GM11168 (cell line): ENCODE data around the gene PPP1R11.
"Not testable (repeated sequence)": the region's sequence is repeated elsewhere in the genome, so short reads cannot be mapped to it uniquely, and the experiment has no call there.

Experiments used
- in situ Hi-C: fragments of 300-500 bp; cut with MboI; formaldehyde crosslinking; loops from one replicate; pipeline ENCODE4 v1.12.0; 2022; ENCODE audit warnings: low sequenced_read_pairs; ENCODE audit not compliant: unreplicated experiment

Gene PPP1R11

DNA sequence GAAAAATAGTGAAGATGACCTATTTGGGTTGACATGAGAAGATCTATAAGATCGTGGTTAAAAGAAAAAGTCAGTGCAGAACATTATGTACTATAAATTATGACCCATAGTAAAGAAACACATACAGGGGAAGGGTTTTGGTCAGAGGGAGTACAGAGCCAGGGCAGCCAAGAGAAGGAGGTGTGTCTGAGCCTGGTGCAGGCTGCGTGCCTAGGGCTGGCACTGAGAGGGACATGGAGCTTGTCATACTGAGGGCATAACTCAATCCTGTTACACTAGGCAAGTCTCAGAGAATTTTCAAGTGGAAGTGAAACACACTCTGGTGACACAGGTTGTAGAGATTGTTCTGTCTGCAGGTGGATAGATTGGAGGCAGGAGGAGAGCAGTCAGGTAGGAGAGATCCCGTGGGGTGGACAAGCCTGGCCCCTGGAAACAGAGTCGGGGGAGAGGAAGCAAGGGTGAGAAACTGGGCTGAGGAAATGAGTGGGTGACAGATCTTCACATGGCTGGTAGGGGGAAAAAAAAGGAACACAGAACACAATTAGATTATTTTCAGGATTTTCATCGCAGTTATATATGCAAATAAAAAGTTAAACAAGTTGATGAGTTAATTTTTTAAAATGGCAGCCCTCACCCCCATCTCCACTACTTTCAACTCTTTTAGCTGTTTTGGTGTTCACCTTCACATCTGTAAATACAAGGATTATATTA, 27.1 kb downstream of the PPP1R11 start:
- in situ Hi-C loops, result no loop called here

DNA sequence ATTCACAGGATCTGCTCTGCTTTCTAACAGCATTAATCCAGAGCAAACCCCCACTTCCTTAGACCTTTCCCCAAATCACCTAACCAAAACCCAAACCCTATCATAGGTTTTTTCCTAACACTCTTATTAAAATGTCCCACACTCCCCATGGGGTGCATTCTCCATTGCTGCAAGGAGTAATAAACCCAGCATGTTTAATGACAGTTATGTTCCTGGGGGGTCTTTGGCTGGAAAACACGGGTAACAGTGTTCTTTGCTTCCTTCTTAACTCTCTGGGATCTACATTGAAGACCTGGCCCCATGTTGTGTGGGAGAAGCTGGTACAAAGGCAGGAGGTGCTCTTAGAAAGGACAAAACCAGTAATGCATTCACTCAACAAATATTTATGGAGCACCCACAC, 29.8 kb downstream of the PPP1R11 start:
- in situ Hi-C loops, result no loop called here

DNA sequence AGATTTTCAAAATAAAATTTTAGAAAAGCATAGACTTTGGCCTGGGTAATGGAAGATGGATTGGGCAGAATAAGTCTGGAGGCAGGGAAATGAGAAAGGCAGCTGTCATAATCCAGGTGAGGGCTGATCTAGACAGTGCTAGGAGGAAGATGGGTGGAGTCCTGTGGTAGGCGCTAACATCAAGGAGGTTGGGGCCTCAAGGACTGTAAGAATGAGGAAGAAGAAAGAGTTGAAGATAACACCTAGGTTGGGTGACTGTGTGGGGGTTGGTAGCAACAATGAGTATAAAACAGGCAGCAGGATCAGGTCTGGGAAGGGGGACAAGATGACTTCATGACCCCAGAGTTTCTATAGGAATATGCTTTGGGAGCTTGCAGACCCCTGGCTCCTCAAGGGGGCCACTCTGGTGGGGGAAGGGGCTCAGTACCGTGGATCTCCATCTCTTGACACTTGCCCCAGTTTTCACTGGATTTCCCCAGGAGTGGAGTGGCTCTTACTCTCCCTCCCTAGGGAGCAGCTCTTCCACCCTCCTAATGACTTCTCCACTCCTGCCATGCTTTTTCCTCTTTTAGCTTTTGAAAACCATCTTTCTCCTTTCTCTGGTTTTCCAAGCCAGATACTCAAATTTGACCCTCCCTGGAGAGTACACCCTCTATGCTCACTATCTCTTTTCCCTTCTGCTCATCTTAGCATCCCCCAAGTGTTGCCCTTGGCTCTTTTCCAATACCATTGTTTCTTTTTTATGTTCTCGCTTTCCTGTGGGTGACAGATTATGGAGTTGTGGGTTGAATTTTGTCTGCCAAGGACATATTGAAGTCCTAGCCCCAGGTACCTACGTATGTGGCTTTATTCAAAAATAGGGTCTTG, 31.1 kb downstream of the PPP1R11 start:
- in situ Hi-C loops, result no loop called here

GRCh38 chr6:30100154-30100553, 33.2 kb downstream of the PPP1R11 start:
- in situ Hi-C loops, result loop anchor here (5.0 kb wide), 1 partner anchor 62 kb away; the partner anchor contains the start of genes TRIM10 and TRIM15

- in situ Hi-C loops, result loop anchor here (5.0 kb wide), 1 partner anchor 61 kb away; the partner anchor contains the start of genes TRIM10 and TRIM15
Observed at GRCh38 chr6:30100585-30101443, 33.8 kb downstream of the PPP1R11 start.

GRCh38 chr6:30101444-30102413, 34.7 kb downstream of the PPP1R11 start:
- in situ Hi-C loops, result loop anchor here (5.0 kb wide), 1 partner anchor 61 kb away; the partner anchor contains the start of genes TRIM10 and TRIM15

DNA sequence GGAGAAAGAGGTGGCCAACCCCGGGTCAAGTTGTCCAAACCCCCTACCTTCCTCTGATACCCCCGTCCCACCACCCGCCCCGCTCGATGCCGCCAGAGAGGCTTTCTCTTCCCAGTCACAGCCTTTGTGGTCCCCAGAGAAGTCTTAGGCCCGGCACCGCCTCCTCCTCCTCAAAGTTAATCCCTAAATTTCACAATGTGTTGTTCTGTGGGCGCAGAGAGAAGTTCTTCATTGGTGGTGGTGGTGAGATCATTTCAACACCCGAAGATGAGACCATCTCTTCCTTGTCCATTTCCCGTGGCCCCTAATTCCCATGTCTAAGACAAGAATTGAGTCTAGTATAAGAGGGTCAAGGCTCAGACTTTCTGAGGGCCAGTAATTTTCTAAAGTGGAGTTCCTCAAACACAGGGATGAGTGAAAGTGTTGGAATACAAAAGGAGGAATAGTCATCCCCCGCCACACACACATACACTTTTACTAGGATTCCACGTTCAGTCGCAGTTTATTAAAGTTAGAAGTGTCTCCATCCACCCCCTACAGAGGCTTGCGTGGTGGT, 35.5 kb downstream of the PPP1R11 start:
- in situ Hi-C loops, result loop anchor here (5.0 kb wide), 1 partner anchor 60 kb away; the partner anchor contains the start of genes TRIM10 and TRIM15

DNA sequence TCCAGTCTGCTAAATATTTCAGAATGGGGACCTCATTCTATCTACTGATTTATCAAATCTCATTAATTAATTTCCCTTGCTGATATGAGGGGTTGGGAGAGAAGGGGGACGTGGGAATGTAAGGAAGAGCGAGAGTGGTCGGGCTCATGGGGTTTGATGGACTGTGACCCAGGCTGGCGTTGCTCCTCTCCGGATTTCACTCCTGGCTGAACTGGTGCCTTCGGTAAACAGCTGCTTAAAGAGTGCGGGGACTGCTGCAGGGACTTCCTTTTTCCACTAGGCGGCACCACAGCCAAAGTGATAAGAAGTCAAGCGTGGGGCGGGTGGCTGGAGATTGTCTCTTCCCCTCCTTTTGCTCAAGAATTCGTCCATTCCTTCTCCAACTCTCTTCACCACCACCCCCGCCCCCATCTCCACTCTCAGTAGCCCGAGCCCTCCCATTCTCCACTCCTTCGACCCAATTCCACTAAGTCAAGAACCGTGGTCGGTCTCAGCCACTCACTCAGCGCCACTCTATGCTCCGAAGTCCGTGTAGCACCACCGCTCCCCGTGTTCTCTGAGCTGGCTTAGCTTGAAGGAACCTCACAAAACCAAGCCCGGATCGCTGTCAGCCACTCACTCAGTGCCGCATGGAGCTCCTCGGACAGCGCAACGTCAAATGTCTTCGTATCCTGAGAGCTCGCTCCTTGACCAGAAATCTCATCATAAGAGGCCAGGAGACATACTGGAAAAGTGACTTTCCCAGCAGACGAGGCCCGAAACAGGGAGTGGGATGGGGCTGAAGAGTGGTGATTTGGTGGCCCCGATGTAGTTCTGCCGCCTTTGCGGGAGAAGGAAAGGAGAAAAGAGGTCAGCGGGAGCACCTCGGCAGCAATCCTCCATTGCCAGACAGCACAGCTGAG, 36.2 kb downstream of the PPP1R11 start:
- in situ Hi-C loops, result loop anchor here (5.0 kb wide), 1 partner anchor 59 kb away; the partner anchor contains the start of genes TRIM10 and TRIM15

- in situ Hi-C loops, result loop anchor here (5.0 kb wide), 1 partner anchor 58 kb away; the partner anchor contains the start of genes TRIM10 and TRIM15
Observed at GRCh38 chr6:30103872-30104179, 36.8 kb downstream of the PPP1R11 start.

GRCh38 chr6:30104661-30105060, 37.7 kb downstream of the PPP1R11 start:
- in situ Hi-C loops, result loop anchor here (5.0 kb wide), 1 partner anchor 58 kb away; the partner anchor contains the start of genes TRIM10 and TRIM15

DNA sequence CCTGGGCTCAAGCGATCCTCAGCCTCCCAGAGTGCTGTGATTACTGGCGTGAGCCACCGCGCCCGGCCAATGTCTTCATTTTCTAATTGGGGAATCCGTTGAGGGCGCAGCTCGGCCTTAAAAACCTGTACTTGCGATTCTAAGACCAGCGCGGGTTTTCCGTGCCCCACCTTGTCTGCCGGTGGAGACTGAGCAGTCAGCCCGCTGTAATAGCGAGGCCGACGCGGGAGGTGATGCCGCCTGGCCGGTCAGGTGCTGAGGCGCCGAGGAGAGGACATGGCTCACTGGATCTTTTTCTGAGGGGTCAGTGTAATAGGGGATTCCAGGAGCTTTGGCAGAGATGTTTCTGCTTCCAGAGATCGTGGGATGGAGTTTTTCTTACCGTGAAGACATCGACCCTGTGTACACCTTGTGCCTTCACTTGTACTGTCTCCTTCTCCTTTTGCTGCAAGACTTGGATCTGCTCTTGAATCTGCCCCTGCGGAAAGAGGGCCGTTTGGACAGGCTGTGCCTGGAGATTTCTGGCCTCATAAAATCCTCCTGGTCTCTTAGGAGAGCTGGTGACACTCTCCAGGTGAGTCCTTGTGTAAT, 44.4 kb downstream of the PPP1R11 start:
- in situ Hi-C loops, result no loop called here

GRCh38 chr6:30112402-30112994, 45.5 kb downstream of the PPP1R11 start:
- in situ Hi-C loops, result no loop called here

GRCh38 chr6:30113003-30113759, 46.2 kb downstream of the PPP1R11 start, which contains the start of gene TRIM31:
Gene TRIM31 (minus strand): TSS chr6:30113090. CDS start chr6:30112805, 285 bp downstream.
- in situ Hi-C loops, result no loop called here

- in situ Hi-C loops, result no loop called here
Observed at GRCh38 chr6:30113841-30114240, 46.8 kb downstream of the PPP1R11 start.

GRCh38 chr6:30116724-30117123, 49.7 kb downstream of the PPP1R11 start:
- in situ Hi-C loops, result no loop called here

- in situ Hi-C loops, result not testable (repeated sequence)
Observed at GRCh38 chr6:30118691-30119090, 51.7 kb downstream of the PPP1R11 start.
